A673 (cell line): ENCODE results near the gene CCNK. TPM values are rescaled to one million over a fixed set of nuclear protein-coding genes. Genes with fewer than 3 reads are reported as not detected.

ENCODE experiments used
- BruUV-seq: library from RNA; stranded (reverse); fragments of 400-500 nt; replicated peaks from 2 replicates; lab custom pipeline; 2021; lab: Mats Ljungman, UMichigan
- CTCF ChIA-PET: fragments of 300-600 bp; sonication (Branson Sonifier 250); formaldehyde crosslinking; loops from one replicate; lab custom pipeline; 2022; ENCODE audit warnings: antibody characterized with exemption; lab: Charles Lee
- POLR2A ChIA-PET: fragments of 300-600 bp; sonication (Branson Sonifier 250); formaldehyde crosslinking; loops from one replicate; lab custom pipeline; 2022; ENCODE audit warnings: antibody characterized with exemption; ENCODE audit not compliant: low non-redundant PET; lab: Charles Lee
- DNase-seq: peaks from one replicate; pipeline ENCODE4 v3.0.0-alpha.2; 2015; ENCODE audit warnings: low spot score
- H3K27ac ChIP-seq: fragments of 200-600 bp; sonication (generic); 2 replicates; pipeline ENCODE4 v1.5.1; 2016; ENCODE audit warnings: mixed run types, low read depth, mild to moderate bottlenecking, mixed read lengths, antibody characterized with exemption, low read length; ENCODE audit not compliant: poor library complexity, severe bottlenecking
- H3K27me3 ChIP-seq: fragments of 200-600 bp; sonication (generic); replicated peaks from 2 replicates; pipeline ENCODE4 v1.6.1; 2017; ENCODE audit warnings: mixed run types, low read depth, mild to moderate bottlenecking, mixed read lengths, antibody characterized with exemption, low read length; ENCODE audit not compliant: insufficient read depth, poor library complexity
- H3K36me3 ChIP-seq: fragments of 200-600 bp; sonication (generic); 2 replicates; pipeline ENCODE4 v1.6.1; 2016; ENCODE audit warnings: mixed run types, mild to moderate bottlenecking, mixed read lengths, antibody characterized with exemption, low read length; ENCODE audit not compliant: insufficient read depth, poor library complexity, severe bottlenecking
- H3K4me1 ChIP-seq: fragments of 200-600 bp; sonication (generic); 2 replicates; pipeline ENCODE4 v1.6.1; 2017; ENCODE audit warnings: mixed run types, mild to moderate bottlenecking, mixed read lengths, antibody characterized with exemption, low read length; ENCODE audit not compliant: insufficient read depth, poor library complexity, severe bottlenecking
- H3K4me3 ChIP-seq: fragments of 200-600 bp; sonication (generic); 2 replicates; pipeline ENCODE4 v1.5.1; 2016; ENCODE audit warnings: low read depth, mixed run types, mild to moderate bottlenecking, mixed read lengths, low read length; ENCODE audit not compliant: poor library complexity, severe bottlenecking
- H3K9me3 ChIP-seq: fragments of 200-600 bp; sonication (generic); 2 replicates; pipeline ENCODE4 v1.6.1; 2016; ENCODE audit warnings: mixed run types, low read depth, mild to moderate bottlenecking, mixed read lengths, antibody characterized with exemption, low read length; ENCODE audit not compliant: poor library complexity, severe bottlenecking
- EZH2 ChIP-seq: fragments of 200-600 bp; sonication (generic); IDR thresholded peaks from 2 replicates; pipeline ENCODE4 v1.6.1; 2017; ENCODE audit warnings: borderline replicate concordance, low read depth, mild to moderate bottlenecking, mixed read lengths, antibody characterized with exemption, low read length; ENCODE audit not compliant: poor library complexity, severe bottlenecking
- intact Hi-C: fragments of 100-400 bp; cut with micrococcal nuclease; formaldehyde crosslinking; loops from one replicate; pipeline ENCODE4 v1.10.0; 2022; ENCODE audit not compliant: unreplicated experiment
- total RNA-seq: library from RNA; stranded (reverse); gene quantifications from 2 replicates; pipeline ENCODE4 v1.2.3, GENCODE V29; 2021
- TF ChIP-seq, protein P1 (sequence below): fragments of 300-800, 200-600 bp; sonication (generic); conservative IDR thresholded peaks from 2 replicates; pipeline ENCODE4 v1.5.1; 2017; ENCODE audit warnings: low read depth, mild to moderate bottlenecking, antibody characterized with exemption, low read length, moderate library complexity, mixed read lengths

The CCNK gene
- total RNA-seq, 1 experiment from 2014 or later = 88.0 TPM

DNA sequence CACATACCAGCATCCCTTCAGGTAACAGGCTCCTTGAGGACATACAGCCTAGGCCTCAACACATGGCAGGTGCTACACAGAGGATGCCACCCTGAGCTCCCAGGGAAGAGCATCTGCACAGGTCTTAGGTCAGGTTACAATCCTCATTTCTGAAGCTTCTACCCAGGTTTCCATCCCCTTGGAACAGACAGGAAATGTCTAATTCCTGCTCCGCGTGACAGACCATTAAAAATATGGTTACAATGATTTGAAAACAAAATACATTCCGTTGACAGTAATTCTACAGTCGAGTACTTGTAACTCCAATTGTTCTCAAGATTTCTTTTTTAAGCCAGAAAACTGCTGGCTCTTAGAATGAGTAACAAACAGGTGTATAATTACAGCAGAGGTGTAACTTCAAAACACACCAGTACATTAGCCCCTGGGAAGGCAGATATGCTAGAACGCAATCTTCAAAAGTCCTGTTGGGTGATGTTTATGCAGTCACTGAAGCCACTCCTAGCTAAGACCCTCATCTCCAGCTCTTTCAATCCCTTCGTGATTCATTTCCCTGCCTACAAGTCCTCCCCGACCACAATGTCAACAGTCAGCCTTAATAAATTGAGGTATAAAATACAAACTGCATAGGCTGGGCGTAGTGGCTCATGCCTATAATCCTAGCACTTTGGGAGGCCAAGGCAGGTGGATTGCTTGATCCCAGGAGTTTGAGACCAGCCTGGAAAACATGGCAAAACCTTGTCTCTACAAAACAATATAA lies 12.2 kb upstream of the CCNK start:
- peaks cover 29% of the 10 kb centered on the region for H3K4me1 ChIP-seq
- peak; percentile 5 for DNase-seq
- TF ChIP-seq, protein P1, sequence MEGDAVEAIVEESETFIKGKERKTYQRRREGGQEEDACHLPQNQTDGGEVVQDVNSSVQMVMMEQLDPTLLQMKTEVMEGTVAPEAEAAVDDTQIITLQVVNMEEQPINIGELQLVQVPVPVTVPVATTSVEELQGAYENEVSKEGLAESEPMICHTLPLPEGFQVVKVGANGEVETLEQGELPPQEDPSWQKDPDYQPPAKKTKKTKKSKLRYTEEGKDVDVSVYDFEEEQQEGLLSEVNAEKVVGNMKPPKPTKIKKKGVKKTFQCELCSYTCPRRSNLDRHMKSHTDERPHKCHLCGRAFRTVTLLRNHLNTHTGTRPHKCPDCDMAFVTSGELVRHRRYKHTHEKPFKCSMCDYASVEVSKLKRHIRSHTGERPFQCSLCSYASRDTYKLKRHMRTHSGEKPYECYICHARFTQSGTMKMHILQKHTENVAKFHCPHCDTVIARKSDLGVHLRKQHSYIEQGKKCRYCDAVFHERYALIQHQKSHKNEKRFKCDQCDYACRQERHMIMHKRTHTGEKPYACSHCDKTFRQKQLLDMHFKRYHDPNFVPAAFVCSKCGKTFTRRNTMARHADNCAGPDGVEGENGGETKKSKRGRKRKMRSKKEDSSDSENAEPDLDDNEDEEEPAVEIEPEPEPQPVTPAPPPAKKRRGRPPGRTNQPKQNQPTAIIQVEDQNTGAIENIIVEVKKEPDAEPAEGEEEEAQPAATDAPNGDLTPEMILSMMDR = no peak
- no peak for TF ChIP-seq EZH2
- H3K4me3 ChIP-seq = no peak overlapping the region
- ChIA-PET POLR2A (no interaction called here), CTCF (no interaction called here)
- H3K27me3 ChIP-seq = no peaks in the 10 kb centered on the region
- no TSS peak for BruUV-seq
- H3K36me3 ChIP-seq = peaks cover 4% of the 10 kb centered on the region
- no peak overlapping the region for H3K27ac ChIP-seq
- intact Hi-C loops = no loop called here
- no peaks in the 10 kb centered on the region for H3K9me3 ChIP-seq

DNA sequence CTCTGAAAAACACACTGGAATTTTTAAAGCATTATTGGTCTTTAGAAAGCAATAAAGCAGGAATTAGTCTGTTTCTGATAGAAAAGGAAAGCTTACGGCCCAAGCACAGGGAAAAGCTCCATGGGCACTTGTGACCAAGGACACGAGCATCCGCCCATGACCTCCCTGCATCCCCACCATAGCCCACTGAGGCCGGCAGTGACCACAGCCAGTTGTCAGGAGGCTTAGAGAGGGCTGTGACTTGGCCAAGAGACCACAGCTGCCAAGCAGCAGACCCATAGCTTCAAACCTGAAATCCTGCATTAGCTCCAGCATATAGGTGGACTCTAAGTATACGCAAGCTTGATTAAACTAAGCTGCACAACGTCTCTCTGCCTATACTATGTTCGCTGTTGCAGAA lies 9.5 kb upstream of the CCNK start:
- BruUV-seq = no TSS peak
- DNase-seq = no peak
- peaks cover 41% of the 10 kb centered on the region for H3K4me1 ChIP-seq
- ChIA-PET POLR2A (no interaction called here), CTCF (no interaction called here)
- H3K4me3 ChIP-seq = no peak overlapping the region
- no peaks in the 10 kb centered on the region for H3K9me3 ChIP-seq
- H3K27me3 ChIP-seq = no peaks in the 10 kb centered on the region
- intact Hi-C loops = no loop called here
- H3K27ac ChIP-seq = no peak overlapping the region
- TF ChIP-seq, protein P1 = no peak
- no peak for TF ChIP-seq EZH2
- no peaks in the 10 kb centered on the region for H3K36me3 ChIP-seq

DNA sequence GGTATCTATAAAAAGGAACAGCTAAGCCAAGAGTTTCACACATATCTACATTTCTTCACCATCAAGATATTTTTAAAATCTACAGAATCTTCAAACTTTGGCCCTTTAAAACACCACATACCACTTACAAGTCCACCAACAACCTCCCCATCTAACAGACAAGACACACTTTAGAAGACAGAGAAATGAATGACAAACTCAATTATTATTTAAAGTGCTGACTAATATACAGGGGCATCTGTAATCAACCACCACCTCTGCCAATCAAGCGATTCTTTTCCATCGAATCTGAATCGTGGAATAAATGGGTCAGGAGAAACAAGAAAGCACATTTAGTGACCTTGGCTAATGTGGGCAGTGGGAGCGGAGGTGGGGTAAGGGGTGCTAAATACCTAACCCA lies 8.3 kb upstream of the CCNK start:
- no peaks in the 10 kb centered on the region for H3K9me3 ChIP-seq
- CTCF ChIA-PET = no interaction called here

More for the DNA sequence above, 8.3 kb upstream of the CCNK start:
- Histone ChIP-seq H3K27ac (no peak overlapping the region), H3K4me3 (no peak overlapping the region), H3K27me3 (no peaks in the 10 kb centered on the region), H3K4me1 (peaks cover 37% of the 10 kb centered on the region), H3K36me3 (no peaks in the 10 kb centered on the region)
- POLR2A ChIA-PET = no interaction called here
- TF ChIP-seq, protein P1 = no peak
- TF ChIP-seq EZH2 = no peak
- no TSS peak for BruUV-seq
- intact Hi-C loops = no loop called here
- no peak for DNase-seq
